Measurements from ENCODE around the gene ARHGAP42.

Gene ARHGAP42

GRCh38 chr11:100928426-100928825 lies 241.3 kb downstream of the ARHGAP42 start:
- DNase-seq (ENCODE audit: low read depth in 1 of 2, low spot score in 1 of 2): no peak
- H3K4me3 ChIP-seq (replicated peaks; ENCODE audit: insufficient read depth, low read length): no peak overlapping the region
- H3K27ac ChIP-seq (replicated peaks): no peak overlapping the region
- H3K27me3 ChIP-seq (ENCODE audit: insufficient read depth, poor library complexity, severe bottlenecking): no peaks in the 10 kb centered on the region
- no peak for TF ChIP-seq POLR2AphosphoS5 (IDR thresholded peaks at IDR 0.05; ENCODE audit: low read depth)
- TF ChIP-seq CTCF (IDR thresholded peaks at IDR 0.05; ENCODE audit: insufficient read depth, low read length): no peak
- TF ChIP-seq GABPA (IDR thresholded peaks at IDR 0.05; ENCODE audit: low read depth): no peak
- TF ChIP-seq REST (IDR thresholded peaks at IDR 0.05; ENCODE audit: insufficient replicate concordance, low read depth): no peak
- TF ChIP-seq SPI1 (IDR thresholded peaks at IDR 0.05; ENCODE audit: borderline replicate concordance, low read depth): no peak

GRCh38 chr11:100929377-100929776 lies 242.3 kb downstream of the ARHGAP42 start:
- TF ChIP-seq SPI1 (IDR thresholded peaks at IDR 0.05; ENCODE audit: borderline replicate concordance, low read depth) (no peak), GABPA (IDR thresholded peaks at IDR 0.05; ENCODE audit: low read depth) (no peak), POLR2AphosphoS5 (IDR thresholded peaks at IDR 0.05; ENCODE audit: low read depth) (no peak)

GRCh38 chr11:100930185-100930778 lies 243.2 kb downstream of the ARHGAP42 start:
- H3K27ac ChIP-seq (replicated peaks): no peak overlapping the region

More at GRCh38 chr11:100929377-100929776, 242.3 kb downstream of the ARHGAP42 start:
- DNase-seq (ENCODE audit: low read depth in 1 of 2, low spot score in 1 of 2): no peak
- Histone ChIP-seq H3K27me3 (ENCODE audit: insufficient read depth, poor library complexity, severe bottlenecking) (no peaks in the 10 kb centered on the region), H3K4me3 (replicated peaks; ENCODE audit: insufficient read depth, low read length) (no peak overlapping the region), H3K27ac (replicated peaks) (no peak overlapping the region)

More at GRCh38 chr11:100930185-100930778, 243.2 kb downstream of the ARHGAP42 start:
- DNase-seq (ENCODE audit: low read depth in 1 of 2, low spot score in 1 of 2): no peak
- peak; percentile 31 for TF ChIP-seq CTCF (IDR thresholded peaks at IDR 0.05; ENCODE audit: insufficient read depth, low read length)
- no peak for TF ChIP-seq REST (IDR thresholded peaks at IDR 0.05; ENCODE audit: insufficient replicate concordance, low read depth)
- TF ChIP-seq POLR2AphosphoS5 (IDR thresholded peaks at IDR 0.05; ENCODE audit: low read depth): no peak
- H3K4me3 ChIP-seq (replicated peaks; ENCODE audit: insufficient read depth, low read length): no peak overlapping the region
- H3K27me3 ChIP-seq (ENCODE audit: insufficient read depth, poor library complexity, severe bottlenecking): no peaks in the 10 kb centered on the region

All from HL-60 (cell line).